Testis (tissue), 3 donors: Measurements from ENCODE around the gene NLRP12. TPM values are rescaled to one million over a fixed set of nuclear protein-coding genes. Genes with fewer than 3 reads are reported as not detected.

Experiments used
- DNase-seq: peaks from one replicate; pipeline ENCODE4 v3.0.0-alpha.2; 2019
- H3K27ac ChIP-seq, 2 donors: fragments of 200-600 bp; sonication (generic); one replicate each; pipeline ENCODE4 v1.5.1; 2019
- H3K27me3 ChIP-seq: fragments of 200-600 bp; sonication (generic); one replicate; pipeline ENCODE4 v1.5.1; 2019
- H3K36me3 ChIP-seq: fragments of 200-600 bp; sonication (generic); one replicate; pipeline ENCODE4 v1.5.1; 2017; ENCODE audit warnings: low read depth; ENCODE audit errors: missing control alignments
- H3K4me1 ChIP-seq: fragments of 200-600 bp; sonication (generic); one replicate; pipeline ENCODE4 v1.5.1; 2019
- H3K4me3 ChIP-seq, 2 donors: fragments of 200-600 bp; sonication (generic); one replicate each; pipeline ENCODE4 v1.5.1; 2017 to 2019
- H3K9me3 ChIP-seq: fragments of 200-600 bp; sonication (generic); one replicate; pipeline ENCODE4 v1.5.1; 2017
- POLR2A ChIP-seq: fragments of 450-650 bp; IDR thresholded peaks from one replicate; pipeline ENCODE4 v1.6.1; 2017; ENCODE audit warnings: antibody characterized with exemption, mild to moderate bottlenecking, moderate library complexity
- WGBS, 2 donors: methylation state at CpG; one replicate each; pipeline ENCODE4 v1.1.5; 2018; 5-methylcytosine and 5-hydroxymethylcytosine counted together
- intact Hi-C: fragments of 100-400 bp; cut with DNase I; formaldehyde crosslinking; loops from one replicate; pipeline ENCODE4 v1.15.1; 2023; ENCODE audit warnings: low total_unique reads
- polyA plus RNA-seq: library from polyadenylated mRNA; stranded (reverse); fragments of 350-450 nt; fragmentation: Illumina TruSeq; extraction: RNeasy Lipid Tissue Mini Kit (QIAGEN cat#74804); gene quantifications from one replicate; pipeline ENCODE4 v1.2.3, GENCODE V29; 2014; ENCODE audit warnings: low read depth, low replicate concordance; ENCODE audit not compliant: insufficient read depth
- total RNA-seq, 2 donors: library from RNA; depleted of rRNA; stranded (reverse); fragments of >200 nt; gene quantifications; one replicate each; pipeline ENCODE4 v1.2.3, GENCODE V29; 2016
- TF ChIP-seq, protein P1 (sequence below), 3 experiments: fragments of 450-650 bp in 2 of 3; fragments of 200-600 bp in 1 of 3; sonication (generic) in 1 of 3; IDR thresholded peaks; one replicate each; pipeline ENCODE4 v1.5.1; 2016 to 2019; ENCODE audit warnings: antibody characterized with exemption in 3 of 3, mild to moderate bottlenecking in 2 of 3, moderate library complexity in 1 of 3

Gene NLRP12
- total and polyA plus RNA-seq, 3 donors from 2014 or later: 0.16 to 1.5 TPM; not detected in 1

GRCh38 chr19:53789708-53790678, 34.1 kb downstream of the NLRP12 start:
- H3K9me3 ChIP-seq: no peaks in the 10 kb centered on the region
- TF ChIP-seq, protein P1, sequence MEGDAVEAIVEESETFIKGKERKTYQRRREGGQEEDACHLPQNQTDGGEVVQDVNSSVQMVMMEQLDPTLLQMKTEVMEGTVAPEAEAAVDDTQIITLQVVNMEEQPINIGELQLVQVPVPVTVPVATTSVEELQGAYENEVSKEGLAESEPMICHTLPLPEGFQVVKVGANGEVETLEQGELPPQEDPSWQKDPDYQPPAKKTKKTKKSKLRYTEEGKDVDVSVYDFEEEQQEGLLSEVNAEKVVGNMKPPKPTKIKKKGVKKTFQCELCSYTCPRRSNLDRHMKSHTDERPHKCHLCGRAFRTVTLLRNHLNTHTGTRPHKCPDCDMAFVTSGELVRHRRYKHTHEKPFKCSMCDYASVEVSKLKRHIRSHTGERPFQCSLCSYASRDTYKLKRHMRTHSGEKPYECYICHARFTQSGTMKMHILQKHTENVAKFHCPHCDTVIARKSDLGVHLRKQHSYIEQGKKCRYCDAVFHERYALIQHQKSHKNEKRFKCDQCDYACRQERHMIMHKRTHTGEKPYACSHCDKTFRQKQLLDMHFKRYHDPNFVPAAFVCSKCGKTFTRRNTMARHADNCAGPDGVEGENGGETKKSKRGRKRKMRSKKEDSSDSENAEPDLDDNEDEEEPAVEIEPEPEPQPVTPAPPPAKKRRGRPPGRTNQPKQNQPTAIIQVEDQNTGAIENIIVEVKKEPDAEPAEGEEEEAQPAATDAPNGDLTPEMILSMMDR (IDR thresholded peaks at IDR 0.05): no peak
- TF ChIP-seq POLR2A: no peak

DNA sequence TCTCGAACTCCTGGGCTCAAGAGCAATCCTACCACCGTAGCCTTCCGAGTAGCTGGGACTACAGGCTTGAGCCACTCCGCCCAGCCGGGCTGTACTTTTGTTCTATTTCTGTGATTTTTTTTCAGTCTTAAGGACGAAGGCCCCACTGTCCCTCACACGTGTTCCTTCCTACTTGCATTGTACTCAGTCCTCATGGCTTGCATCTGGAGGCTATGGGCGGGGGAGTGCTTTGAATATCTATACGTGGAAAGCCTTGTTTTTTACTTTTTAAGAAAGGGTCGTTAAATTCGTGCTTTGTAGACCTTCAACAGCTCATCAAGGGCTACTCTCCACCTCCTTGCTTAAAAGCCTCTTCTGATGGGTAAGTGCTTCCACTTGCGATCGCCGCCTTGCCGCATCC, 36.8 kb downstream of the NLRP12 start:
- Histone ChIP-seq H3K36me3 (no peaks in the 10 kb centered on the region), H3K4me1 (no peaks in the 10 kb centered on the region), H3K27ac (no peak overlapping the region), H3K4me3 (peak overlapping the region; percentile 31 to 47), H3K9me3 (no peaks in the 10 kb centered on the region), H3K27me3 (no peaks in the 10 kb centered on the region)
- intact Hi-C loops: no loop called here
- 60 to 66% methylated on average over 15 of the region's 15 CpGs for WGBS, 2 donors
- no peak for TF ChIP-seq POLR2A
- TF ChIP-seq, protein P1 (IDR thresholded peaks at IDR 0.05): no peak
- no peak for DNase-seq

More at GRCh38 chr19:53789708-53790678, 34.1 kb downstream of the NLRP12 start:
- WGBS, 2 donors: 87 to 89% methylated on average over 21 of the region's 21 CpGs
- intact Hi-C loops: no loop called here
- H3K4me1 ChIP-seq: no peaks in the 10 kb centered on the region
- no peaks in the 10 kb centered on the region for H3K36me3 ChIP-seq
- no peak overlapping the region for H3K27ac ChIP-seq
- no peaks in the 10 kb centered on the region for H3K27me3 ChIP-seq
- H3K4me3 ChIP-seq: no peak overlapping the region
- DNase-seq: no peak

DNA sequence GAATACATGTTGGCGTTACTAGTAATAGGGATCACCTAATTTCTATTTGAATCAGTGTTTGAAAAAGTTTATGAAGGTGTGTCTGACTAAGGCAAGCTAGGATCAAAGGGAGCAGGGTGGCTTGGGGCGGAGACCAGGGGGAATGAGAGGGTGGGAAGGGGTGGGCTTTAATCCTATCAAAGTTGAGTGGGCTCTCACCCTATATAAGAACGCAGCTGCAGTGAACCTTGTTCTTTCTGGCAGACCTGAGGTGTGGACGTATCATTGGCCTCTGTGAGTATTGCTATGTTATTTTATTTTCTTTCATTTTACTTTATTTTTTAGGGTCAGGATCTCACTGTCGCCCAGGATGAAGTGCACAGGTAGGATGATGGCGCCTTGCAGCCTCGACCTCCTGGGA, 37.4 kb downstream of the NLRP12 start:
- H3K9me3 ChIP-seq: no peaks in the 10 kb centered on the region
- no peaks in the 10 kb centered on the region for H3K36me3 ChIP-seq
- WGBS, 2 donors: 76 to 80% methylated on average over 7 of the region's 7 CpGs
- no peaks in the 10 kb centered on the region for H3K4me1 ChIP-seq
- intact Hi-C loops: no loop called here
- no peak for TF ChIP-seq POLR2A
- TF ChIP-seq, protein P1 (IDR thresholded peaks at IDR 0.05): no peak
- no peak overlapping the region for H3K4me3 ChIP-seq
- no peaks in the 10 kb centered on the region for H3K27me3 ChIP-seq
- no peak overlapping the region for H3K27ac ChIP-seq
- no peak for DNase-seq

DNA sequence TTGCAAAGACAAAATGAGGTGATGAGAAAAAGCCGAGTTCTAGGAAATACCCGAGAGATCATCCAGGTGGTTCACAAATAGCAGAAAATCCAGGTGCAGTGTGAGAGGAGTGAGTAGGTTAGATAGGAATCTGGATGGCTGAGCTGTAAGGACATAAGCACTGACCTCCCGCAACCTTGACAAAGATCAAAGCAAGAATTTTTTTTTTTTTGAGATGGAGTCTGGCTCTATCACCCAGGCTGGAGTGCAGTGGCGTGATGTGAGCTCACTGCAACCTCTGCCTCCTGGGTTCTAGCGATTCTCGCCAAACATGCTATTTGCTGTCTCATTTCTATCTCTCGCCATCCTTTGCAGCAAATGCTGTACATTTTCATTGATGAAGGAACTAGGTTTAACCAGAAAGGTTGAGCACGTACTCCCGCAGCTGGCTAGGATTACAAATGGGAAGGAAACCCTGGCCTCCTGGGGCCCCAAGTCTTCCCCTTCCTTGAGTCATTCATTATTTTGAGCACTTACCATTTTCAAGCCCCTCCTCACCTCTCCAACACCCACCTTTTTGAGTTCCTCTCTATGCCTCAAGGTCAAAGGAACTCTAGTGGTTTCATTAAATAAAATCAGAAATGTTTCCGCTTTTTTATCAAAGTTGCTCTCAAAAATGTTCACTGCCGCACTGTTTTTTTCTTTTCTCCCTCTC, 38.8 kb downstream of the NLRP12 start:
- Histone ChIP-seq H3K4me1 (no peaks in the 10 kb centered on the region), H3K36me3 (no peaks in the 10 kb centered on the region), H3K27me3 (no peaks in the 10 kb centered on the region), H3K27ac (no peak overlapping the region), H3K4me3 (no peak overlapping the region), H3K9me3 (no peaks in the 10 kb centered on the region)
- intact Hi-C loops: no loop called here
- DNase-seq: no peak
- TF ChIP-seq, protein P1 (IDR thresholded peaks at IDR 0.05): no peak
- TF ChIP-seq POLR2A: no peak
- 56 to 68% methylated on average over 11 of the region's 11 CpGs for WGBS, 2 donors
